Neural cell (in vitro differentiated cells): Measurements from ENCODE around the gene ITGA11. TPM values are rescaled to one million over a fixed set of nuclear protein-coding genes. Genes with fewer than 3 reads are reported as not detected.

Experiments
- H2AFZ ChIP-seq: fragments of 200-600, 300-800 bp; sonication (generic), shearing (Covaris generic); 2 replicates; pipeline ENCODE4 v1.6.0; 2014; ENCODE audit warnings: low read depth, mild to moderate bottlenecking, antibody characterized with exemption, low read length, moderate library complexity
- H3F3A ChIP-seq: fragments of 200-600 bp; shearing (Covaris generic); 2 replicates; pipeline ENCODE4 v1.6.1; 2016; ENCODE audit warnings: mild to moderate bottlenecking, moderate library complexity, mixed read lengths, antibody characterized with exemption, low read length; ENCODE audit not compliant: insufficient read depth, poor library complexity, severe bottlenecking
- H3K27ac ChIP-seq: fragments of 200-600, 300-800 bp; sonication (generic), shearing (Covaris generic); 2 replicates; pipeline ENCODE4 v1.5.1; 2014; ENCODE audit warnings: mild to moderate bottlenecking, low read length, moderate library complexity
- H3K27me3 ChIP-seq: fragments of 300-800, 200-600 bp; sonication (generic), shearing (Covaris generic); 2 replicates; pipeline ENCODE4 v1.6.0; 2014; ENCODE audit warnings: mild to moderate bottlenecking, low read depth, low read length, moderate library complexity; ENCODE audit not compliant: insufficient read depth
- H3K36me3 ChIP-seq: fragments of 300-800, 200-600 bp; sonication (generic), shearing (Covaris generic); 2 replicates; pipeline ENCODE4 v1.5.1; 2014; ENCODE audit warnings: mild to moderate bottlenecking, antibody characterized with exemption, low read length, moderate library complexity; ENCODE audit not compliant: insufficient read depth
- H3K4me2 ChIP-seq: fragments of 300-800, 200-600 bp; sonication (generic), shearing (Covaris generic); 2 replicates; pipeline ENCODE4 v1.6.0; 2014; ENCODE audit warnings: mild to moderate bottlenecking, low read length
- H3K4me3 ChIP-seq: fragments of 300-800, 200-600 bp; sonication (generic), shearing (Covaris generic); 2 replicates; pipeline ENCODE4 v1.5.1; 2014; ENCODE audit warnings: mild to moderate bottlenecking, low read length, moderate library complexity
- H3K79me2 ChIP-seq: fragments of 200-600 bp; shearing (Covaris generic); replicated peaks from 2 replicates; pipeline ENCODE4 v1.6.0; 2014; ENCODE audit warnings: mild to moderate bottlenecking, low read length, moderate library complexity; ENCODE audit not compliant: insufficient read depth
- H3K9ac ChIP-seq: fragments of 300-800, 200-600 bp; sonication (generic), shearing (Covaris generic); 2 replicates; pipeline ENCODE4 v1.6.1; 2016; ENCODE audit warnings: mild to moderate bottlenecking, low read length, mixed read lengths
- H3K9me2 ChIP-seq: fragments of 200-600 bp; shearing (Covaris generic); 2 replicates; pipeline ENCODE4 v1.6.1; 2016; ENCODE audit warnings: mild to moderate bottlenecking, low read length, mixed read lengths; ENCODE audit not compliant: insufficient read depth
- H3K9me3 ChIP-seq: fragments of 200-600, 300-800 bp; sonication (generic), shearing (Covaris generic); 2 replicates; pipeline ENCODE4 v1.6.1; 2016; ENCODE audit warnings: mild to moderate bottlenecking, mixed run types, low read length, moderate library complexity, mixed read lengths
- H4K20me1 ChIP-seq: fragments of 200-600 bp; shearing (Covaris generic); 2 replicates; pipeline ENCODE4 v1.6.1; 2016; ENCODE audit warnings: mild to moderate bottlenecking, mixed run types; ENCODE audit not compliant: insufficient read depth
- CTCF ChIP-seq: fragments of 450-650 bp; IDR thresholded peaks from 2 replicates; pipeline ENCODE4 v1.5.1; 2014; ENCODE audit warnings: antibody characterized with exemption, mild to moderate bottlenecking, moderate library complexity; ENCODE audit not compliant: poor library complexity, severe bottlenecking
- EP300 ChIP-seq: fragments of 450-650 bp; conservative IDR thresholded peaks from 2 replicates; pipeline ENCODE4 v1.6.1; 2014; ENCODE audit warnings: antibody characterized with exemption, mild to moderate bottlenecking, moderate library complexity; ENCODE audit not compliant: poor library complexity, severe bottlenecking
- EZH2 ChIP-seq: fragments of 200-600, 300-800 bp; shearing (Covaris generic), sonication (generic); IDR thresholded peaks from 2 replicates; pipeline ENCODE4 v1.6.1; 2014; ENCODE audit warnings: antibody characterized with exemption, low read length, borderline replicate concordance, mild to moderate bottlenecking; ENCODE audit not compliant: insufficient read depth, poor library complexity, severe bottlenecking
- MXI1 ChIP-seq: fragments of 450-650 bp; conservative IDR thresholded peaks from 2 replicates; pipeline ENCODE4 v1.6.1; 2014; ENCODE audit warnings: antibody characterized with exemption, mild to moderate bottlenecking; ENCODE audit not compliant: poor library complexity, severe bottlenecking
- POLR2AphosphoS5 ChIP-seq: IDR thresholded peaks from 2 replicates; pipeline ENCODE4 v1.6.1; 2012
- RAD21 ChIP-seq: fragments of 450-650 bp; conservative IDR thresholded peaks from 2 replicates; pipeline ENCODE4 v1.6.1; 2014; ENCODE audit warnings: antibody characterized with exemption, mild to moderate bottlenecking, moderate library complexity
- SMC3 ChIP-seq: fragments of 450-650 bp; conservative IDR thresholded peaks from 2 replicates; pipeline ENCODE4 v1.6.1; 2014; ENCODE audit warnings: antibody characterized with exemption, mild to moderate bottlenecking, moderate library complexity; ENCODE audit not compliant: poor library complexity
- TAF1 ChIP-seq: IDR thresholded peaks from 2 replicates; pipeline ENCODE4 v1.6.1; 2012; ENCODE audit warnings: low read depth
- polyA plus RNA-seq: library from polyadenylated mRNA; depleted of rRNA; stranded (reverse); fragments of >200 nt; gene quantifications from 2 replicates; pipeline ENCODE4 v1.2.3, GENCODE V29; 2014
- TF ChIP-seq, protein P1 (sequence below): IDR thresholded peaks from 2 replicates; pipeline ENCODE4 v1.6.1; 2012; ENCODE audit warnings: borderline replicate concordance

ITGA11 gene
- polyA plus RNA-seq, 1 donor from 2014 or later = not detected

DNA sequence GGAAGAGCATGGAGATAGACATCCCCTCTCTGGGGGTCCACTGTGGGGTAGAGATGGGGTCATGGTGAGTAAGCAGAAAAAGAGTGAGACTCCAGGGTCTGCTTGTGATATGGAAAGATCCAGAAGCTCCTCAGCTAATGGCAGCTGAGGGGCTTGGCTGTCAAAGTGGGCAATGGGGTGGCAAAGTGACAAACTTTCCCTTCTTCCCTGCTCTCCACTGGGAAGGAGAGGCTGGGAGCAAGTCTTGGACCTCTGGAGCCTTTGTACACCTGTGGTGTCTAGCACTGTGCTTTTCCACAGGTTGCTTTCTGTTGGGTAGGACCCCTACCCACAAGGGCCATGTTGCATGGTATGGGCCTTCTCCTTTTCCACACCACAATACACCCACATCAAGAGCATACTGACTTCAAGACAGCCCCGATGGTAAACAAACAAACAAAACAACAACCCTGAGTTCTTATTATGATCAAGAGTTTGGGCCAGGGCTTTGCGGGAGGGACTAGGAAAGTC is 3.5 kb downstream of the ITGA11 start:
- Histone ChIP-seq H3K4me3 (no peak overlapping the region), H3K9ac (no peak overlapping the region), H3K9me3 (no peaks in the 10 kb centered on the region), H3K4me2 (no peak overlapping the region), H2AFZ (no peak overlapping the region), H3K79me2 (no peaks in the 10 kb centered on the region), H3K9me2 (no peaks in the 10 kb centered on the region), H4K20me1 (no peaks in the 10 kb centered on the region), H3K27ac (no peak overlapping the region), H3K36me3 (no peaks in the 10 kb centered on the region), H3F3A (no peaks in the 10 kb centered on the region), H3K27me3 (peaks cover 44% of the 10 kb centered on the region)
- TF ChIP-seq RAD21 (no peak), SMC3 (no peak), CTCF (no peak), TAF1 (no peak), EP300 (no peak), POLR2AphosphoS5 (no peak)

- Histone ChIP-seq H4K20me1 (no peaks in the 10 kb centered on the region), H3K27ac (no peak overlapping the region), H3K4me3 (no peak overlapping the region), H3F3A (no peaks in the 10 kb centered on the region), H3K9ac (no peak overlapping the region), H3K9me3 (no peaks in the 10 kb centered on the region), H3K36me3 (no peaks in the 10 kb centered on the region), H3K27me3 (peaks cover 39% of the 10 kb centered on the region), H3K9me2 (no peaks in the 10 kb centered on the region), H2AFZ (no peak overlapping the region), H3K79me2 (no peaks in the 10 kb centered on the region), H3K4me2 (no peak overlapping the region)
- TF ChIP-seq POLR2AphosphoS5 (no peak), CTCF (no peak), RAD21 (no peak), TAF1 (no peak), EP300 (no peak), EZH2 (no peak), MXI1 (no peak), SMC3 (no peak)
- TF ChIP-seq, protein P1, sequence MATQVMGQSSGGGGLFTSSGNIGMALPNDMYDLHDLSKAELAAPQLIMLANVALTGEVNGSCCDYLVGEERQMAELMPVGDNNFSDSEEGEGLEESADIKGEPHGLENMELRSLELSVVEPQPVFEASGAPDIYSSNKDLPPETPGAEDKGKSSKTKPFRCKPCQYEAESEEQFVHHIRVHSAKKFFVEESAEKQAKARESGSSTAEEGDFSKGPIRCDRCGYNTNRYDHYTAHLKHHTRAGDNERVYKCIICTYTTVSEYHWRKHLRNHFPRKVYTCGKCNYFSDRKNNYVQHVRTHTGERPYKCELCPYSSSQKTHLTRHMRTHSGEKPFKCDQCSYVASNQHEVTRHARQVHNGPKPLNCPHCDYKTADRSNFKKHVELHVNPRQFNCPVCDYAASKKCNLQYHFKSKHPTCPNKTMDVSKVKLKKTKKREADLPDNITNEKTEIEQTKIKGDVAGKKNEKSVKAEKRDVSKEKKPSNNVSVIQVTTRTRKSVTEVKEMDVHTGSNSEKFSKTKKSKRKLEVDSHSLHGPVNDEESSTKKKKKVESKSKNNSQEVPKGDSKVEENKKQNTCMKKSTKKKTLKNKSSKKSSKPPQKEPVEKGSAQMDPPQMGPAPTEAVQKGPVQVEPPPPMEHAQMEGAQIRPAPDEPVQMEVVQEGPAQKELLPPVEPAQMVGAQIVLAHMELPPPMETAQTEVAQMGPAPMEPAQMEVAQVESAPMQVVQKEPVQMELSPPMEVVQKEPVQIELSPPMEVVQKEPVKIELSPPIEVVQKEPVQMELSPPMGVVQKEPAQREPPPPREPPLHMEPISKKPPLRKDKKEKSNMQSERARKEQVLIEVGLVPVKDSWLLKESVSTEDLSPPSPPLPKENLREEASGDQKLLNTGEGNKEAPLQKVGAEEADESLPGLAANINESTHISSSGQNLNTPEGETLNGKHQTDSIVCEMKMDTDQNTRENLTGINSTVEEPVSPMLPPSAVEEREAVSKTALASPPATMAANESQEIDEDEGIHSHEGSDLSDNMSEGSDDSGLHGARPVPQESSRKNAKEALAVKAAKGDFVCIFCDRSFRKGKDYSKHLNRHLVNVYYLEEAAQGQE = no peak
Measured at GRCh38 chr15:68427963-68428362, 4.0 kb downstream of the ITGA11 start.
